HepG2 (cell line): ENCODE measurements around the gene ANKS1A. TPM values are rescaled to one million over a fixed set of nuclear protein-coding genes. Genes with fewer than 3 reads are reported as not detected.

ENCODE experiments used
- CREB3 ChIP-seq: sonication (generic); formaldehyde crosslinking; IDR thresholded peaks from 2 replicates; pipeline ENCODE4 v1.5.0; 2020; ENCODE audit warnings: missing genetic modification reagents
- GPN1 ChIP-seq: sonication (generic); formaldehyde crosslinking; IDR thresholded peaks from 2 replicates; pipeline ENCODE4 v1.5.1; 2020; ENCODE audit warnings: missing genetic modification reagents, borderline replicate concordance
- MAX ChIP-seq: IDR thresholded peaks from 2 replicates; pipeline ENCODE4 v1.6.1; 2012; ENCODE audit warnings: inconsistent platforms
- NAIF1 ChIP-seq: sonication (generic); formaldehyde crosslinking; IDR thresholded peaks from 2 replicates; pipeline ENCODE4 v1.5.0; 2020; ENCODE audit warnings: mild to moderate bottlenecking, missing genetic modification reagents, borderline replicate concordance
- PITX1 ChIP-seq: sonication (generic); formaldehyde crosslinking; IDR thresholded peaks from 2 replicates; pipeline ENCODE4 v1.5.1; 2020; ENCODE audit warnings: mild to moderate bottlenecking, missing genetic modification reagents
- RBM22 ChIP-seq: fragments of 200-400 bp; formaldehyde crosslinking; optimal IDR thresholded peaks from 2 replicates; pipeline ENCODE3; 2017; ENCODE audit warnings: mild to moderate bottlenecking, low read length, moderate library complexity
- REST ChIP-seq, 2 experiments: IDR thresholded peaks; 2 replicates each; pipeline ENCODE4 v1.6.1; 2011 to 2012; ENCODE audit warnings: low read length in 2 of 2, borderline replicate concordance in 1 of 2, low read depth in 1 of 2, mild to moderate bottlenecking in 1 of 2, moderate library complexity in 1 of 2
- RFXANK ChIP-seq: IDR thresholded peaks from 2 replicates; pipeline ENCODE4 v1.6.1; 2016
- SOX6 ChIP-seq, 2 experiments: fragments of 450-650 bp in 1 of 2; sonication (generic) in 1 of 2; formaldehyde crosslinking in 1 of 2; IDR thresholded peaks; 2 replicates each; pipeline versions ENCODE4 v1.4.0 to v1.6.1; 2017 to 2020; ENCODE audit warnings: antibody characterized with exemption in 1 of 2, mild to moderate bottlenecking in 1 of 2, missing genetic modification reagents in 1 of 2
- TOE1 ChIP-seq: sonication (generic); formaldehyde crosslinking; IDR thresholded peaks from 2 replicates; pipeline ENCODE4 v1.4.0; 2020; ENCODE audit warnings: mild to moderate bottlenecking, missing genetic modification reagents
- ZBTB10 ChIP-seq: sonication (generic); formaldehyde crosslinking; IDR thresholded peaks from 2 replicates; pipeline ENCODE4 v1.4.0; 2020; ENCODE audit warnings: missing genetic modification reagents, borderline replicate concordance
- ZBTB25 ChIP-seq: IDR thresholded peaks from 2 replicates; pipeline ENCODE4 v1.6.1; 2018; ENCODE audit warnings: missing genetic modification reagents
- ZBTB33 ChIP-seq: sonication (generic); formaldehyde crosslinking; IDR thresholded peaks from 2 replicates; pipeline ENCODE4 v1.4.0; 2020; ENCODE audit warnings: missing genetic modification reagents
- ZMAT3 ChIP-seq: sonication (generic); formaldehyde crosslinking; conservative IDR thresholded peaks from 2 replicates; pipeline ENCODE4 v1.7.0; 2021; ENCODE audit warnings: missing genetic modification reagents
- ZNF382 ChIP-seq: sonication (generic); formaldehyde crosslinking; IDR thresholded peaks from 2 replicates; pipeline ENCODE4 v1.5.0; 2020; ENCODE audit warnings: missing genetic modification reagents, mild to moderate bottlenecking, borderline replicate concordance
- ZNF430 ChIP-seq: sonication (generic); formaldehyde crosslinking; IDR thresholded peaks from 2 replicates; pipeline ENCODE4 v1.9.0; 2021; ENCODE audit warnings: mild to moderate bottlenecking, missing genetic modification reagents
- ZNF567 ChIP-seq: sonication (generic); formaldehyde crosslinking; IDR thresholded peaks from 2 replicates; pipeline ENCODE4 v1.8.1; 2023; ENCODE audit warnings: mild to moderate bottlenecking, missing genetic modification reagents, borderline replicate concordance
- polyA plus RNA-seq, 8 experiments: library from polyadenylated mRNA; depleted of rRNA in 3 of 8; stranded (reverse) in 7 of 8; unstranded in 1 of 8; fragments of >200 nt; fragmentation: Illumina TruSeq in 4 of 8; extraction: Trizol in 4 of 8; gene quantifications; 2 replicates each; pipeline versions ENCODE4 v1.2.1 to v1.2.3, GENCODE V29; 2011 to 2016; ENCODE audit warnings: low read depth in 4 of 8, missing spikeins in 1 of 8, mixed read lengths in 1 of 8; ENCODE audit not compliant: insufficient read depth in 1 of 8
- total RNA-seq, 5 experiments: library from RNA; depleted of rRNA; stranded (reverse); fragments of >200 nt; fragmentation: Illumina TruSeq; extraction: Trizol; gene quantifications; 2 replicates each; pipeline ENCODE4 v1.2.3, GENCODE V29; 2016; ENCODE audit warnings: low read depth in 1 of 5

The ANKS1A gene
- total and polyA plus RNA-seq, 2 of the 13 experiments (the other 11 are each of a cell fraction or from before 2014, with no cell fraction given), result 7.2 to 15.1 TPM

GRCh38 chr6:34887753-34888513 lies 1.1 kb upstream of the ANKS1A start, which contains the start of gene TAF11 (continued):
- TF ChIP-seq ZBTB10 (0 out of 2 replicates have a peak, but pooled peaks have one; percentile 63), GPN1 (CRISPR knock-in tag) (no peak), SOX6 (IDR thresholded peaks at IDR 0.05) (no peak), SOX6 (CRISPR knock-in tag; IDR thresholded peaks at IDR 0.05) (no peak; the same call in 1 of the 2 replicates), ZMAT3 (CRISPR knock-in tag) (no peak; the same call in 1 of the 2 replicates), MAX (peak; percentile 91), ZNF382 (CRISPR knock-in tag) (no peak), ZNF567 (CRISPR knock-in tag) (0 out of 2 replicates have a peak, but pooled peaks have one; percentile 39), PITX1 (CRISPR knock-in tag) (peak; percentile 87; the same call in 1 of the 2 replicates), RFXANK (CRISPR knock-in tag) (no peak), RBM22 (no peak), TOE1 (CRISPR knock-in tag) (no peak), CREB3 (CRISPR knock-in tag) (no peak), ZBTB25 (CRISPR knock-in tag) (peak; percentile 92), ZBTB33 (CRISPR knock-in tag) (peak; percentile 58), ZNF430 (CRISPR knock-in tag) (no peak; the same call in 1 of the 2 replicates), NAIF1 (no peak), REST (IDR thresholded peaks at IDR 0.05; ENCODE audit: borderline replicate concordance in 1 of 2, low read depth in 1 of 2, low read length in 2 of 2) (peak in 1 of 2 experiments; percentile 59; a peak in 2 of 4 replicates)
